ENCODE data around the gene COL25A1.

Gene COL25A1

GRCh38 chr4:109215506-109215905, 87.0 kb downstream of the COL25A1 start:
- TF ChIP-seq CTCF (IDR thresholded peaks at IDR 0.05; ENCODE audit: control extremely low read depth, extremely low read depth, low read depth, missing control alignments) = no peak
- ChIA-PET CTCF (interaction anchor here (0.6 to 0.8 kb wide), 2 partner anchors 12 to 34 kb away, joined by 3 read pairs; no protein-coding TSS in a partner anchor), POLR2A (no interaction called here)
- no peak for DNase-seq (ENCODE audit: extremely low spot score)

GRCh38 chr4:109214622-109215301, 87.7 kb downstream of the COL25A1 start:
- ChIA-PET CTCF (interaction anchor here (0.6 to 0.8 kb wide), 2 partner anchors 13 to 35 kb away, joined by 3 read pairs; no protein-coding TSS in a partner anchor), POLR2A (no interaction called here)
- no peak for DNase-seq (ENCODE audit: extremely low spot score)
- TF ChIP-seq CTCF (IDR thresholded peaks at IDR 0.05; ENCODE audit: control extremely low read depth, extremely low read depth, low read depth, missing control alignments) = no peak

- TF ChIP-seq CTCF (IDR thresholded peaks at IDR 0.05; ENCODE audit: control extremely low read depth, extremely low read depth, low read depth, missing control alignments) = no peak
- DNase-seq (ENCODE audit: extremely low spot score) = no peak
- CTCF ChIA-PET = interaction anchor here (1.4 kb wide), 1 partner anchor 12 kb away, joined by 3 read pairs; no protein-coding TSS in a partner anchor
- POLR2A ChIA-PET = no interaction called here
Measured at GRCh38 chr4:109213056-109213455, 89.4 kb downstream of the COL25A1 start.

- POLR2A ChIA-PET = no interaction called here
- no peak for DNase-seq (ENCODE audit: extremely low spot score)
- CTCF ChIA-PET = interaction anchor here (1.5 kb wide), 1 partner anchor 48 kb away, joined by 3 read pairs; no protein-coding TSS in a partner anchor
- TF ChIP-seq CTCF (IDR thresholded peaks at IDR 0.05; ENCODE audit: control extremely low read depth, extremely low read depth, low read depth, missing control alignments) = no peak
Measured at GRCh38 chr4:109211671-109212070, 90.8 kb downstream of the COL25A1 start.

- POLR2A ChIA-PET = no interaction called here
- CTCF ChIA-PET = no interaction called here
- no peak for DNase-seq (ENCODE audit: extremely low spot score)
- TF ChIP-seq CTCF (IDR thresholded peaks at IDR 0.05; ENCODE audit: control extremely low read depth, extremely low read depth, low read depth, missing control alignments) = no peak
Measured at GRCh38 chr4:109209647-109210046, 92.8 kb downstream of the COL25A1 start.

- DNase-seq (ENCODE audit: extremely low spot score) = no peak
- ChIA-PET POLR2A (no interaction called here), CTCF (interaction anchor here (1.0 kb wide), 1 partner anchor 11 kb away, joined by 3 read pairs; no protein-coding TSS in a partner anchor)
- TF ChIP-seq CTCF (IDR thresholded peaks at IDR 0.05; ENCODE audit: control extremely low read depth, extremely low read depth, low read depth, missing control alignments) = no peak
Measured at GRCh38 chr4:109207898-109208297, 94.6 kb downstream of the COL25A1 start.
